Ishikawa (cell line): ENCODE measurements around the gene TMEM151A.

Experiments
- CEBPB ChIP-seq: IDR thresholded peaks from 2 replicates; pipeline ENCODE4 v1.6.1; 2012
- CREB1 ChIP-seq: IDR thresholded peaks from 2 replicates; pipeline ENCODE4 v1.6.1; 2012; ENCODE audit warnings: low read depth
- EGR1 ChIP-seq: IDR thresholded peaks from 2 replicates; pipeline ENCODE4 v1.6.1; 2012
- EP300 ChIP-seq: IDR thresholded peaks from 2 replicates; pipeline ENCODE4 v1.6.1; 2012; ENCODE audit warnings: borderline replicate concordance
- FOXM1 ChIP-seq: IDR thresholded peaks from 2 replicates; pipeline ENCODE4 v1.6.1; 2012; ENCODE audit warnings: low read depth, borderline replicate concordance
- MAX ChIP-seq: IDR thresholded peaks from 2 replicates; pipeline ENCODE4 v1.6.1; 2012
- NFIC ChIP-seq: IDR thresholded peaks from 2 replicates; pipeline ENCODE4 v1.6.1; 2012
- RAD21 ChIP-seq: IDR thresholded peaks from 2 replicates; pipeline ENCODE4 v1.6.1; 2012; ENCODE audit warnings: low read depth
- REST ChIP-seq: IDR thresholded peaks from 2 replicates; pipeline ENCODE4 v1.6.1; 2012; ENCODE audit warnings: low read depth, mild to moderate bottlenecking
- TAF1 ChIP-seq: IDR thresholded peaks from 2 replicates; pipeline ENCODE4 v1.6.1; 2012; ENCODE audit warnings: low read depth, mild to moderate bottlenecking
- TCF12 ChIP-seq: IDR thresholded peaks from 2 replicates; pipeline ENCODE4 v1.6.1; 2012; ENCODE audit warnings: low read depth
- TEAD4 ChIP-seq: IDR thresholded peaks from 2 replicates; pipeline ENCODE4 v1.6.1; 2012
- USF1 ChIP-seq: IDR thresholded peaks from 2 replicates; pipeline ENCODE4 v1.6.1; 2012
- YY1 ChIP-seq: IDR thresholded peaks from 2 replicates; pipeline ENCODE4 v1.6.1; 2012; ENCODE audit warnings: low read depth
- ZBTB7A ChIP-seq: IDR thresholded peaks from 2 replicates; pipeline ENCODE4 v1.6.1; 2012; ENCODE audit warnings: low read depth

Gene TMEM151A

GRCh38 chr11:66309475-66309874 is 17.8 kb downstream of the TMEM151A start:
- no peak for TF ChIP-seq FOXM1
- TF ChIP-seq ZBTB7A, result no peak
- no peak for TF ChIP-seq CREB1
- no peak for TF ChIP-seq USF1
- TF ChIP-seq TCF12, result no peak
- no peak for TF ChIP-seq RAD21
- no peak for TF ChIP-seq TAF1
- no peak for TF ChIP-seq CEBPB
- TF ChIP-seq TEAD4, result no peak
- no peak for TF ChIP-seq EGR1
- TF ChIP-seq REST, result no peak
- no peak for TF ChIP-seq YY1

- TF ChIP-seq FOXM1 (no peak), TAF1 (no peak), TCF12 (no peak), ZBTB7A (no peak), EP300 (no peak), MAX (no peak), CREB1 (no peak), EGR1 (no peak), TEAD4 (no peak), USF1 (no peak)
Measured at GRCh38 chr11:66310324-66310723, 18.6 kb downstream of the TMEM151A start.

GRCh38 chr11:66311470-66311964 is 19.8 kb downstream of the TMEM151A start:
- TF ChIP-seq TAF1, result no peak
- no peak for TF ChIP-seq REST
- no peak for TF ChIP-seq FOXM1
- TF ChIP-seq MAX, result no peak; the same call in 1 of the 2 replicates
- TF ChIP-seq TCF12, result no peak
- no peak for TF ChIP-seq CEBPB
- TF ChIP-seq USF1, result no peak
- no peak for TF ChIP-seq ZBTB7A
- TF ChIP-seq TEAD4, result no peak
- no peak for TF ChIP-seq NFIC

GRCh38 chr11:66311965-66312548 is 20.4 kb downstream of the TMEM151A start:
- no peak for TF ChIP-seq CREB1
- no peak; the same call in 1 of the 2 replicates for TF ChIP-seq TAF1
- TF ChIP-seq TEAD4, result no peak
- TF ChIP-seq NFIC, result no peak
- TF ChIP-seq EGR1, result peak; percentile 50; the same call in 1 of the 2 replicates
- TF ChIP-seq MAX, result peak; percentile 46; the same call in 1 of the 2 replicates
- peak; percentile 94 for TF ChIP-seq RAD21
- TF ChIP-seq ZBTB7A, result no peak

GRCh38 chr11:66312549-66313320 is 21.0 kb downstream of the TMEM151A start:
- TF ChIP-seq REST (no peak), TCF12 (0 out of 2 replicates have a peak, but pooled peaks have one; percentile 7), NFIC (no peak), USF1 (no peak), MAX (peak; percentile 79)
